Smooth muscle cell (in vitro differentiated cells): Measurements from ENCODE around the gene CACNA1G. TPM values are rescaled to one million over a fixed set of nuclear protein-coding genes. Genes with fewer than 3 reads are reported as not detected.

Experiments used
- DNase-seq: peaks from one replicate; lab custom pipeline; 2025; ENCODE audit not compliant: unreplicated experiment; lab: John Stamatoyannopoulos, UW
- H2AFZ ChIP-seq: fragments of 200-600 bp; sonication (generic); 2 replicates; pipeline ENCODE4 v1.6.0; 2016; ENCODE audit warnings: antibody characterized with exemption, low read depth, mild to moderate bottlenecking
- H3F3A ChIP-seq: fragments of 200-600 bp; sonication (generic); 2 replicates; pipeline ENCODE4 v1.6.0; 2017; ENCODE audit warnings: antibody characterized with exemption, low read depth
- H3K27ac ChIP-seq: fragments of 200-600 bp; sonication (generic); 2 replicates; pipeline ENCODE4 v1.5.1; 2016; ENCODE audit warnings: low read depth, mild to moderate bottlenecking
- H3K27me3 ChIP-seq: fragments of 200-600 bp; sonication (generic); 2 replicates; pipeline ENCODE4 v1.6.1; 2016; ENCODE audit warnings: low read depth, mild to moderate bottlenecking
- H3K36me3 ChIP-seq: fragments of 200-600 bp; sonication (generic); 2 replicates; pipeline ENCODE4 v1.5.1; 2016; ENCODE audit warnings: low read depth
- H3K4me1 ChIP-seq: fragments of 200-600 bp; sonication (generic); 2 replicates; pipeline ENCODE4 v1.5.1; 2016; ENCODE audit warnings: low read depth
- H3K4me2 ChIP-seq: fragments of 200-600 bp; sonication (generic); 2 replicates; pipeline ENCODE4 v1.6.0; 2016; ENCODE audit warnings: mild to moderate bottlenecking
- H3K4me3 ChIP-seq: fragments of 200-600 bp; sonication (generic); 2 replicates; pipeline ENCODE4 v1.5.1; 2016; ENCODE audit warnings: mild to moderate bottlenecking
- H3K79me2 ChIP-seq: fragments of 200-600 bp; sonication (generic); 2 replicates; pipeline ENCODE4 v1.6.0; 2016; ENCODE audit warnings: low read depth, mild to moderate bottlenecking
- H3K9ac ChIP-seq: fragments of 200-600 bp; sonication (generic); 2 replicates; pipeline ENCODE4 v1.6.0; 2016; ENCODE audit warnings: low read depth
- H3K9me3 ChIP-seq: fragments of 200-600 bp; sonication (generic); replicated peaks from 2 replicates; pipeline ENCODE4 v1.5.1; 2016; ENCODE audit warnings: low read depth
- H4K20me1 ChIP-seq: fragments of 200-600 bp; sonication (generic); 2 replicates; pipeline ENCODE4 v1.6.0; 2016; ENCODE audit warnings: low read depth
- CTCF ChIP-seq: fragments of 200-600 bp; sonication (generic); IDR thresholded peaks from 2 replicates; pipeline ENCODE4 v1.5.1; 2017; ENCODE audit warnings: borderline replicate concordance, mild to moderate bottlenecking, antibody characterized with exemption; ENCODE audit not compliant: insufficient read depth, poor library complexity, severe bottlenecking
- WGBS: methylation state at CpG from one replicate; pipeline ENCODE4 v1.1.7; 2016; ENCODE audit warnings: low lambda C conversion rate; 5-methylcytosine and 5-hydroxymethylcytosine counted together
- polyA plus RNA-seq: library from polyadenylated mRNA; unstranded; fragments of >200 nt; fragmentation: Nextera tagmentation; extraction: Ambion mirVana; gene quantifications from 2 replicates; pipeline ENCODE4 v1.2.1, GENCODE V29; 2016
- total RNA-seq: library from RNA; depleted of rRNA; stranded (reverse); fragments of >200 nt; gene quantifications from 2 replicates; pipeline ENCODE4 v1.2.3, GENCODE V29; 2014

Gene CACNA1G
- total and polyA plus RNA-seq, 2 experiments from 2014 or later: 1.6 to 1.7 TPM

GRCh38 chr17:50568659-50569058 is 8.1 kb downstream of the CACNA1G start:
- H3F3A ChIP-seq: no peaks in the 10 kb centered on the region
- H3K27me3 ChIP-seq: peaks cover 9% of the 10 kb centered on the region
- no peak overlapping the region for H3K9ac ChIP-seq
- H3K4me2 ChIP-seq: no peak overlapping the region
- no peaks in the 10 kb centered on the region for H3K79me2 ChIP-seq
- no peaks in the 10 kb centered on the region for H3K36me3 ChIP-seq
- H3K9me3 ChIP-seq: no peaks in the 10 kb centered on the region
- no peaks in the 10 kb centered on the region for H4K20me1 ChIP-seq
- H2AFZ ChIP-seq: no peak overlapping the region
- DNase-seq: no peak
- H3K4me1 ChIP-seq: peaks cover 13% of the 10 kb centered on the region
- TF ChIP-seq CTCF: no peak
- no peak overlapping the region for H3K4me3 ChIP-seq
- H3K27ac ChIP-seq: no peak overlapping the region
- WGBS: 95% methylated on average over 9 of the region's 12 CpGs

GRCh38 chr17:50569592-50569991 is 9.1 kb downstream of the CACNA1G start:
- no peaks in the 10 kb centered on the region for H3K36me3 ChIP-seq
- H2AFZ ChIP-seq: no peak overlapping the region
- H3K79me2 ChIP-seq: no peaks in the 10 kb centered on the region
- no peak for TF ChIP-seq CTCF
- peaks cover 9% of the 10 kb centered on the region for H3K27me3 ChIP-seq
- no peak overlapping the region for H3K9ac ChIP-seq
- WGBS: 65% methylated on average over 7 of the region's 7 CpGs
- no peak overlapping the region for H3K27ac ChIP-seq
- peaks cover 10% of the 10 kb centered on the region for H3K4me1 ChIP-seq
- no peaks in the 10 kb centered on the region for H4K20me1 ChIP-seq
- H3K4me2 ChIP-seq: no peak overlapping the region
- no peaks in the 10 kb centered on the region for H3F3A ChIP-seq
- no peaks in the 10 kb centered on the region for H3K9me3 ChIP-seq
- no peak for DNase-seq
- H3K4me3 ChIP-seq: no peak overlapping the region

DNA sequence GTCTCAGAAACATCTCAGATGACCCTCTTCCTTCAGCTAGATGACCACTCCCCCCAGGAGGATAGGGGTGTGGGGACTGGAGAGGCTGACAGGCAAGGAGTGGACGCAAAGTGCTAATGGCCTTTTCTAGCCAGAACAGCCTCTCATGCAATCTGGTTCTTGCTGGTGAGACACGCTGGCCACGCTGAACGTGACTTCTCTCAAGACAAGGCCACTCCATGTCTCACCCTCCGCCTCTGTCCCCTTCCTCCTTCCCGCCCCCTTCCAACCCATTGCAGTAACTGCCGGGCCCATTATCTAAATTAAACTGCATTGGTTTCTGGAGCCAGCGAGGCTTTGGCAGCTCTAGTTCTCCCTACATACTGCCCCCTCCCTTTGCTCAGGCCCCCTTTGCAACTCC is 9.5 kb downstream of the CACNA1G start:
- DNase-seq: no peak
- no peak for TF ChIP-seq CTCF
- Histone ChIP-seq H4K20me1 (no peaks in the 10 kb centered on the region), H3K4me1 (peaks cover 6% of the 10 kb centered on the region), H2AFZ (no peak overlapping the region), H3K4me2 (no peak overlapping the region), H3K9me3 (no peaks in the 10 kb centered on the region), H3K27ac (no peak overlapping the region), H3F3A (no peaks in the 10 kb centered on the region), H3K4me3 (no peak overlapping the region), H3K79me2 (no peaks in the 10 kb centered on the region), H3K36me3 (no peaks in the 10 kb centered on the region), H3K9ac (no peak overlapping the region), H3K27me3 (peaks cover 9% of the 10 kb centered on the region)
- 71% methylated on average over 8 of the region's 8 CpGs for WGBS

DNA sequence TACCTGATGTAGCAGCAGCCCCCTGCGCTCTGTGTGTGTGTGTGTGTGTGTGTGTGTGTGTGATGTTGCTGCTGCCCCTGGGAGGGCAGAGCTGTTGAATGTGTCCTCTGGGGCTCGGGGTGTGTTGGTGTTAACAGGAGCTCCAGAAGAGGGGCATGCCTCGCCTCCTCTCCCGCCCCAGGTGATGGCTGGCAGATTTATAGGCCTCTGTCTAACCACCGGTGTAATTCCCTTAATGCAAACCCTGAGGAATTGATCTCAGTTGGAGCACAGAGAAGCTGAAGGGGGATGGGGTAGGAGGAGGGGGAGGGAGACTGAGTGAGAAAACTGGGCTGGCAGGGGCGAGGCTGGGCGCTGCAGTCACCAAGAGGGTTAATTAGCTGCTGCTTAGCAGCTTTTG is 10.0 kb downstream of the CACNA1G start:
- Histone ChIP-seq H3K9ac (no peak overlapping the region), H3K27me3 (peaks cover 9% of the 10 kb centered on the region), H3K9me3 (no peaks in the 10 kb centered on the region), H3F3A (no peaks in the 10 kb centered on the region), H3K4me2 (no peak overlapping the region), H2AFZ (no peak overlapping the region), H3K79me2 (no peaks in the 10 kb centered on the region), H3K36me3 (no peaks in the 10 kb centered on the region), H3K27ac (no peak overlapping the region), H3K4me3 (no peak overlapping the region), H4K20me1 (no peaks in the 10 kb centered on the region), H3K4me1 (peaks cover 1% of the 10 kb centered on the region)
- DNase-seq: no peak
- 78% methylated on average over 7 of the region's 7 CpGs for WGBS
- TF ChIP-seq CTCF: no peak
